Fibroblast of peridontal ligament (primary cell): ENCODE measurements around the gene TMEM209.
"Not testable (repeated sequence)": the region's sequence is repeated elsewhere in the genome, so short reads cannot be mapped to it uniquely, and the experiment has no call there.

ENCODE experiments used
- DNase-seq: peaks from one replicate; pipeline ENCODE4 v3.0.0-alpha.2; 2010; ENCODE audit errors: extremely low read depth

The TMEM209 gene

GRCh38 chr7:130205084-130205947, at the start of gene TMEM209:
Gene TMEM209 (minus strand): TSS chr7:130205406. CDS start chr7:130205375, 31 bp downstream.
- peak; percentile 97 for DNase-seq

- no peak for DNase-seq
Observed at GRCh38 chr7:130254555-130254954, 49.3 kb upstream of the TMEM209 start.

GRCh38 chr7:130249626-130250025, 44.4 kb upstream of the TMEM209 start:
- not testable (repeated sequence) for DNase-seq

- DNase-seq: not testable (repeated sequence)
Observed at GRCh38 chr7:130248842-130249241, 43.6 kb upstream of the TMEM209 start.

GRCh38 chr7:130246491-130246890, 41.3 kb upstream of the TMEM209 start:
- DNase-seq: not testable (repeated sequence)

GRCh38 chr7:130243486-130243885, 38.3 kb upstream of the TMEM209 start:
- peak; percentile 74 for DNase-seq

- peak; percentile 55 for DNase-seq
Observed at GRCh38 chr7:130242198-130243014, 37.2 kb upstream of the TMEM209 start.

GRCh38 chr7:130240240-130240639, 35.0 kb upstream of the TMEM209 start:
- no peak for DNase-seq

- not testable (repeated sequence) for DNase-seq
Observed at GRCh38 chr7:130236361-130236760, 31.2 kb upstream of the TMEM209 start.

- DNase-seq: no peak
Observed at GRCh38 chr7:130234078-130234477, 28.9 kb upstream of the TMEM209 start.

- DNase-seq: no peak
Observed at GRCh38 chr7:130232209-130232608, 27.0 kb upstream of the TMEM209 start.

- DNase-seq: no peak
Observed at GRCh38 chr7:130231792-130232191, 26.6 kb upstream of the TMEM209 start.

- DNase-seq: not testable (repeated sequence)
Observed at GRCh38 chr7:130229981-130230380, 24.8 kb upstream of the TMEM209 start.

GRCh38 chr7:130228840-130229502, 23.8 kb upstream of the TMEM209 start:
- DNase-seq: no peak

GRCh38 chr7:130227883-130228575, 22.8 kb upstream of the TMEM209 start:
- DNase-seq: no peak

GRCh38 chr7:130226333-130226732, 21.1 kb upstream of the TMEM209 start:
- no peak for DNase-seq

GRCh38 chr7:130224923-130225322, 19.7 kb upstream of the TMEM209 start:
- peak; percentile 42 for DNase-seq

GRCh38 chr7:130224210-130224609, 19.0 kb upstream of the TMEM209 start:
- DNase-seq: no peak

- DNase-seq: no peak
Observed at GRCh38 chr7:130223646-130224045, 18.4 kb upstream of the TMEM209 start.

- no peak for DNase-seq
Observed at GRCh38 chr7:130221746-130222145, 16.5 kb upstream of the TMEM209 start.

GRCh38 chr7:130219871-130220270, 14.7 kb upstream of the TMEM209 start:
- no peak for DNase-seq
